Cerebellar nuclear complex (tissue), 1 donor: ENCODE data around the gene PTX4.

Source experiments
- DNase-seq, 2 experiments: peaks; one replicate each; lab custom pipeline; 2025; lab: John Stamatoyannopoulos, UW

The PTX4 gene, protein sequence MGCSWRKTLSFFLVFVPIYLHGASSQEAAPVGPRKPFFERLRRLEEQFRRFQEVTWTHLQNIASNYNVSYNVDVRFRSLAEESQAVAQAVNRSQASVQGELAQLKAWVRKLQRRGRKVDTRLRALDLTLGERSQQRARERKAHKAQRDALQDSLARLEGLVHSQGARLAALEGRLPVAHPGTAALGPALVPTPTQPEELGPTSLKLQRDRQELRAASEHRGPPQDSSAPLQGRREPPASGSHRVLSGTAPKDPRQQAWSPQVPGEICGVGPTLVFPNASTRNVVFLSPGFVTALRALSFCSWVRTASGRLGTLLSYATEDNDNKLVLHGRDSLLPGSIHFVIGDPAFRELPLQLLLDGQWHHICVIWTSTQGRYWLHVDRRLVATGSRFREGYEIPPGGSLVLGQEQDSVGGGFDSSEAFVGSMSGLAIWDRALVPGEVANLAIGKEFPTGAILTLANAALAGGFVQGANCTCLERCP

DNA sequence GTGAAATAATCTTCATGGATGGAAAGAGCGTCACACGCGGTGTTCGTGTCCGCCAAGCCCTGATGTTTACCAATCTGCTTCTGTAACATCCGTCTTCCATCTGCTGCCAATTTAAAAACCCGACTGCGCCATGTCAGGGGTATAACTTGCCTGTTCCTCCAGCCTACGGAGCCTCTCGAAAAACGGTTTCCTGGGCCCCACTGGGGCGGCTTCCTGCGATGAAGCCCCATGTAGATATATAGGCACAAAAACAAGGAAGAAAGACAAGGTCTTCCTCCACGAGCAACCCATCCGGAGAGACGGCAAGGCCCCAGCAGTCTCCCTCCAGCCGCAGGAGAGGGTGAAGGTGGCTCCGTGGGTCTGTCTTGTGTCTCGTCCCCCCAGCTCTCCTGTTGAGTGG is at the start of gene PTX4:
Gene PTX4 (minus strand): TSS at position 326 of the 400 bp plus-strand sequence. CDS start 35 bp downstream, at position 291.
- DNase-seq: no peak

DNA sequence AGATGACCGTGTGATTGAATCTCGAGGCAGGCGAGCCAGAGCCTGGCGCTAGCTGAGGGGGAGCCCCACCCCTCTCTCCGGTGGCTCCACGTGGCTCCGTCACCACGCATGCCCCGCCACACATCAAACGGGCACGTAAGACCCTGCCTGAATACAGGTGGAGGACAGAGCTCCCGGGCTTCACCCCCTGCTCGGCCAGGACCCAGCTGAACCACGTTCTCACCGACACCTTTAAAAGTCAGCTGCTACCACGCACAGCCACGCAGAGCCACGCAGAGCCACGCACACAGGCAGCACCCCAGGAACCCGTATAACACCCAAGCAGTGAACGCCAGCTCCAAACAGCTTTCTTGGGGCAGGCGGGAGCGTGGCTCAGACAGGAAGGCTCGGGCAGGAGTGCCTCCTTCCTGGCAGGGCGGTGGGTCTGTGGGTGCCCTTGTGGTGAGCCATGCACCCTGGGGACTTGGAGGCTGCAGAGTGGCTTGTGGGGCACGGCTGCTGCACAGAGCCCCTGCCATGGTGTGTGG is 49.1 kb upstream of the PTX4 start:
- no peak for DNase-seq

DNA sequence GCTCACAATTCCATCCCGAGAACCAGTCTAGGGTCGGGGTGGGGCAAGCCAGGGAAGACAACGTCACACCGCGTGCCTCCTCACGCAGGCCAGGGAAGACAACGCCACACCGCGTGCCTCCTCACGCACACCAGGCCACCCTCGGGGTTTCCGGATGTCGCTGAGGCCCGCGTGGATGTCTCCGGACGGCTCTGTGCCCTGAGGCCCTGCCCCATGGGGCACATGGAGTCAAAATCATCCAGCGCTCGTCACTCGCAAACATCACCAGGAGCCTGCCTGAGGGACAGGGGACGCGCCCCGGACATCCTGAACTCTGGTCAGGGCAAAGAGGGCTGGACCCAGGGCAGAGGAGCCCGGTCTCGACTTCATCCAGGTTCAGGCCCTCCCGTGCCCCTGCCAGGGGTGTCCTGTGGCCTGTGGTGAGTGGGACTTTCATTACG is 48.4 kb upstream of the PTX4 start:
- no peak for DNase-seq

DNA sequence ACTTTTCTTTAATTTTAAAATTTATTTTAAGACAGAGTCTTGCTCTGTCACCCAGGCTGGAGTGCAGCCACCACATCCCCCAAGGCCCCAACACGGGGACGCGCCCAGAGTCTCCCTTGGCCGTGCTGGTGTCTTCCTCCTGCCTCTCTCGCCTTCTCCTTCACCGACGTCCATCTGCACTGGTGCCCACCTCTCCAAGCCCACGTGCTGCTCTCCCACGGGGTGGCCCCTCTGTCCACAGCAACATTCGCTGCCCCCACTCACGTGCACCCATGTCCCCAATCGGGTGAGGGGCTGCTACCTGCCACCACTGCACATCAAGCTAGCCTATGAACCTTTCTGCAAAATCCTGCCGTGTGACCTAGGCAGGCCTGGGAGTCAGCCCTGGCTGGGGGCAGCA is 47.9 kb upstream of the PTX4 start:
- DNase-seq: no peak

DNA sequence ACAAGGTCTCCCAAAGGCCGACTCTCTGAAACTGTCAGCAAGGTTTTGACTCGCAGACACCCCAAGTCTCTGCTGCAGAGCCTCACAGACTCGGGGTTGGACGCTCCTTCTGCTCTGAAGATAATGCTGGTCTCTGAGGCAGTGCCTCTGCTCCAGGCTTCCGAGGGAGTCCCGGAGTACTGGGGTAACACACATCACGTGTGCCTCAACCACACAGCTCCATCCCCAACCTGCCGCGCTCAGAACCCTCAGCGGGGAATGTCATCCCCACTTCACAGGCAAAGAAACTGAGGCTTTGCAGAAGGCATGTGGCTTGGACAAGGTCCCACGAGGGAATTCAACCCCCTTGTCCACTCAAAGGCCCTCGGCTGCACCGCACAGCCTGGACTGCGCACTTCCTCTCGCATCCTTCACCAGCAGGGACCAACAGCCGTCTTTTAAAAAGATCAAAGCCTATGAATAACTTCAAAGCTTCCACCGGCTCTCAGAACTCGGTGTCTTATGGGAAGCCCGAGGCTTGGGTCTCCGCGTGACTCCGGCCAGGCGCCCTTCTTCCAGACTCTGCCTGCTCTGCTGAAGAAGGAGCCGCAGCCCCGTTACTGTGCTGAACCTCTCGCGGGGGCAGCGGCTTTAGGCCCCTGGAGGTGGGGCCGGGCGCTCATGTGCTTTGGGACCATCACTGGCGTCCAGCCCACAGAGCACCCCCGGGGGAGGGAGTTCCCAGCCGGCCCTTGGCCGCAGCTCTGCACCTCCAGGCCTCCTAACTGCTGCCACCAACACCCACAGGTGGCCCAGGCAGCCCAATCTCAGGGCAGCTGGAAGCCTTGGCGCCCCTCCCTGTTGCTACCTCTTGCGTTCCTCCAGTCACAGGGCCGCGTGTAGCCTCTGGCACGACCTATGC is 46.9 kb upstream of the PTX4 start:
- DNase-seq: no peak

DNA sequence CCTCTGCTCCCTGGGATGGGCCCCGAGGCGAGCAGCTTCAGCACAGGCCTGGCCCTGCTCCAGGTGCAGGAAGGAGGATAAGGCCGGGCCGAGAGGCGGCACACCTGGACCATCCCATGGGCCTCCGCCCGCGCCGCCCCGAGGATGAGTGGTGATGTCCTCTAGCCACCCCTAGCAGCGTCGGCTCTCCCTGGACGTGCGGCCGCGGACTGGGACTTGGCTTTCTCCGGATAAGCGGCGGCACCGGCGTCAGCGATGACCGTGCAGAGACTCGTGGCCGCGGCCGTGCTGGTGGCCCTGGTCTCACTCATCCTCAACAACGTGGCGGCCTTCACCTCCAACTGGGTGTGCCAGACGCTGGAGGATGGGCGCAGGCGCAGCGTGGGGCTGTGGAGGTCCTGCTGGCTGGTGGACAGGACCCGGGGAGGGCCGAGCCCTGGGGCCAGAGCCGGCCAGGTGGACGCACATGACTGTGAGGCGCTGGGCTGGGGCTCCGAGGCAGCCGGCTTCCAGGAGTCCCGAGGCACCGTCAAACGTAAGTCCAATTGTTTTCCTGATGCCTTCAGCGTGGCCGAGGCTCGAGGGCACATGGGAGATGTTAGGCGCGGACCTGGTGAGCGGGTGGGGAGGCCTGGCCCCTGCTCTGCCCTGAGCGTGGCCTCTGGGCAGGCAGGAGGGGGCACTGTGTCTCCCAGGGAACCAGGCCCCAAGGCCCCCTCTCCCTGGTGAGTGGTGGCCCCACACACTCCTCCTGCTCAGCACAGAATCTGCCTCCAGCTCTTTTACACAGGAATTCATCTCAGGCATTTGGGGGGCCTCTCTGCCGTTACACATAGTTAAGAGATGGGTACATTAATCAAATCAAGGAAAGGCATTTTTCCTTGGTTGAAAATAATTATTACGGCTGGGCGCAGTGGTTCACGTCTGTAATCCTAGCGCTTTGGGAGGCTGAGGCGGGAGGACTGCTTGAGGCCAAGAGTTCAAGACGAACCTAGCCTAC is 45.6 kb upstream of the PTX4 start:
- DNase-seq: no peak

DNA sequence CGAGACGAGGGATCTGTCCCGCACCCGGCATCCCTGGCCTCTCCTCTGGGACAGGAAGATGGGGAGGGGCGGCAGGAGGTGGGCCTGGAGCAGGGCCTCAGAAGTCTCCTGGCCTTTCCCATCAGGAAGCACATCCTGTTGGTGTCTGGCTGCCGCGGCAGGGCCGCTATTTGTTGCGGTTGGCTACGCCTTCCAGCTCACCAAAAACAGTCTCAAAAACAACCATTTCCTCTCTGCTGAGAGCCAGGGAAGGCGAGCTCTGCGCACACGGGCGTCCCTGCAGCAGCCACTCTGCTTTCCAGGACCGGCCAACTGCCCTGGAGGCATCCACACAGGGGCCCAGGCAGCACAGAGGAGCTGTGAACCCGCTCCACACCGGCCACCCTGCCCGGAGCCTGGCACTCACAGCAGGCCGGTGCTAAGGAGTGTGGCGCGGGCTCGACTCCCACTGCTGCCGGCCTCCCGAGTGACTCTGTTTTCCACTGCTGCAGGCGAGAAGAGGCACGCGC is 44.8 kb upstream of the PTX4 start, which contains the start of gene TMEM204:
Gene TMEM204 (plus strand): TSS at position 224 of the 509 bp plus-strand sequence. CDS start 610 bp downstream, outside the sequence.
- DNase-seq: no peak

DNA sequence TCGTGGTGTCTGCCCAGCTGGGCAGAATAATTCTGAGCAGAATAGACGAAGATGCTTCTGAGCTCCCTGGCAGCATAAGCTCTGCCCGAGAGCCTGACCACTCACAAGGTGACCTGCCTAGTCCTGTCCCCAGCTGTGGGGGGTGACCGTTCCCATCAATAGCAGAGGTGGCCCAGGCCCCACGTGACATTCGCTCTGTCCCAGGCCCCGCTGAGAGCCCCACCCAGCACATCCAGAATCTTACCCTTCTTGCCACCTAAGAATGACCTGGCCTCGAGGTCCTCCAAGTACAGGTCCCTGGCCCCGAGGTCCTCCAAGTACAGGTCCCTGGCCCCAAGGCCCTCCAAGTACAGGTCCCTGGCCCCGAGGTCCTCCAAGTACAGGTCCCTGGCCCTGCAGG is 44.0 kb upstream of the PTX4 start:
- no peak for DNase-seq

DNA sequence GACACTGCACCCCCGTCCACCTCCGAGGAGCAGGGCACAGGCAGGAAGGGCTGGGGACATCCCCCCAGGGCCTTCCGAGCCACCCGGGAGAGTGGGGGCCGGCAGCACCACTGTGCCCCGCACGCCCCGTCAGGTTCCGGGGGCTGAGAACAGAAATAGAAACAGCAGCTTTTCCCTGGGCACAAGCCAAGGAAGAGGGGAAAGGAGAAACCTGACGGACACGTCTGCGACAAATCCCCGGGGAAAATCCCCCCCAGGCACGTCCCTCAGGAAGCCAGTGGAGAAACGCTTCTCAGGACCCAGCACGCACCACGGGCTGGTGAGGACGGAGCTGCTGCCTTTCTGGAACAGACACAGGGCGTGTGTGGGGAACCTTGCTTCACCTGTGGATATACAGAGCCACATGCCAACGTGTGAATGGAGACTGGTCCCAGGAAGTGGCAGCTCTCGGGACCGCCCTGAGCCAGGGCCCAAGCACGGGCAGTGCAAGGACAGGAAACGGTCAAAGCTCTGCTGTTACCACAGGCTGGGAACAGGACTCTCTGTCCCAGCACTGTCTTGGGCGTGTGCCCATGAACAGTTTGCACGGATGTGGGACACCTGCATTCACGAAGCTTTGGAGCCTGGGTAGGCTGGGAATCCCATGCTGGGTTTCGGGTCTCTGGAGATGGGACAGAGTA is 43.5 kb upstream of the PTX4 start:
- no peak for DNase-seq

DNA sequence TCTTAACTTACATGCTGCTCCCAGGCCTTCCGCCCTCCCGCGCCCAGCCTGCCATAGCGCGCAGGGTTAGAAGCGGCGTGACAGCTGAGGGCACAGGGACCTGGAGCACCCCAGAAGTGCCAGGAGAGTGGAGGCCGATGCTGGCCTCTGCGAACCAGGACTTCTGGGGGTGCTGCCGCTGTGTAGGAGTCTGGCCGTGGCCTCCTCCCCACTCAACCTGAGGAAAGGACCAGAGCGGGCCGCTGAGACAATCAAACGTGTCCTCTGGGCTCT is 42.8 kb upstream of the PTX4 start:
- no peak for DNase-seq

DNA sequence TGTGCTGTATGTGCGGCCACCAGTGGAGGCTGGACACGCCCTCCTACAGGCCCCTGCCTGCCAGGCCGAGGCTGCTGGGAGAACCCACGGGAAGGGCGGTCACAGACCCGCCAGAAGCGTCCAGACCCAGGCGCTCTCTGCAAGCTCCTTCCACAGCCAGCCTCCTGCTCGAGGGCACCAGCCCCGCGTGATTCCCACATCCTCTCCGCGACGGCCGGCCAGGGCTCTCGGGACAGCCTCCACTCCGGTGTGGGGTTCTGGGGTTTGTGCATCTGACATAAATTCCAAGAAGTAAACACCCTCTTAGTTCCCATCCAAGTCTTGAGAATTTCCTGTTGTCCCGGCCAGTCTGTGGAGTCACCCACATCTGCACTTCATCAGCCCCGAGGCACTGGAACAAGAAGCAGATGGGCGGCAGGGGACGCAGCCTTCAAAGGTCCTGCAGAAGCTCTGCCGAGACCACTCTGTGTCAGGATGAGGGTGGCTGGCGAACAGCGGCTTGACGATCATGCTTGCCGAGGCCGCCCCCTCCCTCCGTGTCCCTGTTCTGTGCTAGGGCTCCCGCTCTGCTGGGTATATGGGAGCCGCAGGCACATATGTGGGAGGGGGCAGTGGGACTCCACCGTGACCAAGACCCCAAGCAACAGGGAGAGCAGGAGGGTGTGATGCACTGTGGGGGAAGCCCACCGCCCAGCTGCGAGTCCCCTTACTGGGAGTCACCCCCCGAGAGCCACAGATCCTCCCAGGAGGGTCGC is 42.3 kb upstream of the PTX4 start:
- no peak for DNase-seq

DNA sequence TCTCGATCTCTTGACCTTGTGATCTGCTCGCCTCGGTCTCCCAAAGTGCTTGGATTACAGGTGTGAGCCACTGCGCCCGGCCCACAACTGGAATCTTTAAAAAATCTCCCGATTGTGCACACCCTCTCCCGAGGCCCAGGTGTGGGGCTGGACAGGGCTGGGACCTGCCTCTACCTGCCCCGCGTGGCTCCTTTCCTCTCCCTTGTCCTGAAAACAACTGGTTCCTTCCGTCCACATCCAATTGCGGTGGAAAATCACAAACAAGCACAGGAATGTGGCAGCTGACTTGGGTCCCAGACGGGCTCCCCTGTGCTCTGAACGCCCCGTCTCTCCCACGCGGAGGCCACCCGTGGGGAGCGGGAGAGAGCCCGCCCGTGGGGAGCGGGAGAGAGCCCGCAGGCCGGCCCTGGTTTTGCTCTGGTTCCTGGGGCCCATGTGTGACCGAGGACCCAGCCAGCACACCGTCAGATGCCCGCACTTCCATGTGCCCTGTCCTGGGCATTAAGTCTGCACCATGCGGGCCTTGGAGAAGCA is 41.7 kb upstream of the PTX4 start:
- no peak for DNase-seq

DNA sequence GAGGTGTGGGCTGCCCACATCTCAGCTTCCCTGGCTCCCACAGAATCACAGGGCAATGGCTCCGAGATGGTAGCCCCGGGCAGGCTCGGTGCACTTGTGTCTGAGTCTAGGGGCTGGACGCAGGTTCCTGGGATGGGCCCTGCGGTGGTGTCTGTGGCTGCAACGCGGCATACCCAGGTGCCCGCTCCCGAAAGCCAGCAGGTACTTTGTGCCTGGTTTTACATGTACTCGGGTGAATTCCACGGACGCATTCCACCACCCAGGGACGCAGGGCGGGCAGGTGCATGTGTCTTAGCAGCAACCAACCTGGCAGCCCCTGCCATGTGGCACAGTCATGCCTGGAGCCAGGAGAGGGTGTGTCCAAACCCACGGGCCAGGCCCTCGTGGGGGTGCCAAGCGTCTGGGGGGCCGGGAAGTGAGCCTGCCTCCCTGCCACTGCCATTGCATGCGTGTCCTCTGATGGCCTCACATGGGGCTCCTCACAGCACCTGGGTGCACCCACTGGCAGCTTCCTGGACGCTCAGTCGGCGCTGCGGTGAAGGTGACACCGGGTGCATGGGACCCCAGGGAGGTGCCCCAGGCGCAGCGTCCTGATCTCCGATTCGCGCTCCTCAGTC is 40.3 kb upstream of the PTX4 start:
- no peak for DNase-seq

DNA sequence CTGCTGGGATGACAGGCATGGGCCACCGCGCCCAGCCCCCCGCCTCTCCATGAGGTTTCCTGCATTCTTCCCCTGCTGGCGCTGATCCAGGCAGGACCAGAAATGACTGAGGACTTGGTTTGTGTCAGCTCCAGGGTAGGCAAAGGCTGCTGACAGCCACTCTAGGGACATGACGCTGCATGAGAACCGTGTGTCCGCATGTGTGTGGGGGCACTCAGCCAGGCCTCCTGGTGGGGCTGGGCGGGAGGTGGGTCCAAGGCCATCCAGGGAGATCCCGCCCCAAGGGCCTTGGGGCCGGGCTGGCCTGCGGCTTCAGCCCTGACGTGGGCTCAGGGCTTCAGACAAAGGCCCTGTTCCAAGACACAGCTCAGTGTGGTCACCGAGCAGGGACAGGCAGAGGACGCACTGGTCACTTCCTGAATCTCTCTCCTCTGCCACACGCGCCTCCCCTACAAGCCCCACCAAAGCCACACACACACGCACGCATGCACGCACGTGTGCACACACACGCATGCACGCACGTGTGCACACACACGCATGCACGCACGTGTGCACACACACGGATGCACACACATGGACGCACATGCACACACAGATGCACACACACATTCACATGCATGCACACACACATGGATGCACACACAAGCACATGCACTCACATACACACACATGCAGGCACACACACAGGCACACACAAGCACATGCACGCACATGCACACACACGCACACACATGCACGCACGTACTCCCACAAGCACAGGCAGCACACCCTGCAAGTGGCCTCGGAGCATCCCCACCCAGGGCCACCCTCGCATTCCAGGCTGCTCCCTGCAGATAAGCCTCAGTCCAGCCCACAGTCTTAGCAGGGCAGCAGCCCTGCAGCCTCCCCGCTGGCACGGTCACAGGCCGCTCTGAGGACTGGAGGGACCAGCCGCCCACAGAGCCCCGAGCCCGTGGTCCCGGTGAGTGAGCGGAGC is 39.4 kb upstream of the PTX4 start:
- DNase-seq: no peak

DNA sequence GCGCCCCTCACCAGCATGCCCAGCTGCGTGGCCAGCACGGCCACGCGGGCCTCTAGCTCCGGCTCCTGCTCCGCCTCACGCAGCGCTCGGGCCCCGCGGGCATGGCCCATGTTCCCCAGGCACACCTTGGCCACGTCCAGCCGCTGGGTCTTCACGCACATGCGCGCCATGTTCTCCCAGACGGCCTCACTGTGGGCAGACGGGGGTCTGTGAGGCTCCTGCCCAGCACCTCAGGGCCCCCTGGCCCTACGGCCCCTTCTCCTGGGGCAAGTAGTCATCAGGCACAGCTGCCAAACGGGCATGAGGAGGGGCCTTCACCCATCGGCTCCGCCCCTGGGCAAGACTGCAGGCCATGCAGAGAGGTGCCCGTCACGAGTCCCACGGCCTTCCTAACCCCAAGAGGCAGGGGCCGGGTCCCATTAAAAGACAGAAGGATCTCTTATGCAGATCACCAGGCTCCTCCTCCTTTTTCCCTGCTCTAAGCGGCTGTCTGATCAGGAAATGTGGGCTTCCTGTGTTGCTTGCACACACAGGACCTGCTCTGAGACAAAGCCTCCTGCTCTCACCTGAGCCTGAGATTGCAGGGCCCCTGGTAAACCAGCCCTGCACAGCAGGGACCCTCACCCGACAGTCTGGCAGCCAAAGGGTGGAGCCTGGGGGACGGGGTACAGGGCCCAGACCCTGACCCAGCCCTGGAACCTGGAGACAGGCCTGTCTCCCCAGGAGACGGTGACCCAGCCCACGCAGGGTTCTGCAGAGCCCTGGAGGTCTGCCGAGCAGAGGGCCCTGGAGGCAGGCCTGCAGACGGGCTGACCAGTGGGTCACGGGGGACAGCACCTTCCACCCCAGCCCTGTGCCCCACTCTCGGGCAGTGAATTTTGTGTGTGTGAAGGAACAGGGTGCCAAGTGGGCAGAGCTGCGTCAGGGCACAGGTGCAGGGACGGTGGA is 38.1 kb upstream of the PTX4 start:
- no peak for DNase-seq

DNA sequence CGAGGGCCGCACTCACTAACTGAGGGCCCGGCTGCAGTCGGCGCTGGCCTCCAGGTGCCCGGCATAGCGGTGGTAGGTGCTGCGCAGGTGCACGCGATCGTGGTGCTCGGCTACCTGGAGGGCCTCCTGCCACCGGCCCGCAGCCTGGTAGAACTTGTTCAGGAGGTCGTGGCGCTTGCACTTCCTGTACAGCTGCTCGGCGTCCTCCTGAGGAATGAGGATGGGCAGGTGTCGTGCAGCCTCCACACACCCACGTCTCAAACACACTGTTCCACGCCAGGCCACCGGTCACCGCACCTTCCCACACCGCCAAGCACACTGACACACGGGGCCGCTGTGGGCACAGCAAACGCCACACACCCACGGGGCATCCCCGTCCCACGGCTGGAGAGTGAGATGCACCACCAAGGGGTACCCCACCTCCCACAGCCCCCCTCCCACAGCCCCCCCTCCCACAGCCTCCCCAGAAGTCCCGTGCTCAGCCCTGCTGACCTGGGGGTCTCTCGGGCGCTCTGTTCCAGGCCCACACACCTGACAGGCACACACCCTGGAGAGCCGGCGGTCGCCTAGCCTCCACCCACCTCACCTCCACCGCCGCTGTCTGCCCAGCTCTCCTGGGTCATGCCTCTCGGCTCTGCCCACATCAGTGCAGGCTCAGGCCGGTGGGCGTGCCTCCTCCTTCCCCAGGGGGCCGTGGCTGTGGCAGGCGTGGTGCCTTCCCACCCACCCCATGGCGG is 37.3 kb upstream of the PTX4 start:
- no peak for DNase-seq
